Duodenal mucosa (tissue), 2 donors: ENCODE results near the gene KANK3.
"Not testable (repeated sequence)": the region's sequence is repeated elsewhere in the genome, so short reads cannot be mapped to it uniquely, and the experiment has no call there.

Experiments used
- H3K27ac ChIP-seq: one replicate; pipeline ENCODE4 v1.7.0; 2013; ENCODE audit warnings: low read depth, low read length
- H3K27me3 ChIP-seq, 2 donors: one replicate each; pipeline ENCODE4 v1.7.0; 2013; ENCODE audit warnings: low read length in 2 of 2, control low read depth in 1 of 2; ENCODE audit not compliant: insufficient read depth in 2 of 2, control insufficient read depth in 1 of 2
- H3K36me3 ChIP-seq, 2 donors: one replicate each; pipeline ENCODE4 v1.7.0; 2013; ENCODE audit warnings: low read length in 2 of 2, control low read depth in 1 of 2; ENCODE audit not compliant: insufficient read depth in 2 of 2, control insufficient read depth in 1 of 2
- H3K4me1 ChIP-seq, 2 donors: one replicate each; pipeline ENCODE4 v1.7.0; 2013; ENCODE audit warnings: low read length in 2 of 2, control low read depth in 1 of 2; ENCODE audit not compliant: insufficient read depth in 2 of 2, control insufficient read depth in 1 of 2
- H3K4me3 ChIP-seq, 2 donors: one replicate each; pipeline ENCODE4 v1.7.0; 2013; ENCODE audit warnings: low read length in 2 of 2, low read depth in 1 of 2
- H3K9ac ChIP-seq, 2 donors: one replicate each; pipeline ENCODE4 v1.7.0; 2013; ENCODE audit warnings: low read length in 2 of 2, low read depth in 1 of 2
- H3K9me3 ChIP-seq, 2 donors: one replicate each; pipeline ENCODE4 v1.7.0; 2013; ENCODE audit warnings: low read length in 2 of 2, control low read depth in 1 of 2; ENCODE audit not compliant: control insufficient read depth in 1 of 2

Gene KANK3

DNA sequence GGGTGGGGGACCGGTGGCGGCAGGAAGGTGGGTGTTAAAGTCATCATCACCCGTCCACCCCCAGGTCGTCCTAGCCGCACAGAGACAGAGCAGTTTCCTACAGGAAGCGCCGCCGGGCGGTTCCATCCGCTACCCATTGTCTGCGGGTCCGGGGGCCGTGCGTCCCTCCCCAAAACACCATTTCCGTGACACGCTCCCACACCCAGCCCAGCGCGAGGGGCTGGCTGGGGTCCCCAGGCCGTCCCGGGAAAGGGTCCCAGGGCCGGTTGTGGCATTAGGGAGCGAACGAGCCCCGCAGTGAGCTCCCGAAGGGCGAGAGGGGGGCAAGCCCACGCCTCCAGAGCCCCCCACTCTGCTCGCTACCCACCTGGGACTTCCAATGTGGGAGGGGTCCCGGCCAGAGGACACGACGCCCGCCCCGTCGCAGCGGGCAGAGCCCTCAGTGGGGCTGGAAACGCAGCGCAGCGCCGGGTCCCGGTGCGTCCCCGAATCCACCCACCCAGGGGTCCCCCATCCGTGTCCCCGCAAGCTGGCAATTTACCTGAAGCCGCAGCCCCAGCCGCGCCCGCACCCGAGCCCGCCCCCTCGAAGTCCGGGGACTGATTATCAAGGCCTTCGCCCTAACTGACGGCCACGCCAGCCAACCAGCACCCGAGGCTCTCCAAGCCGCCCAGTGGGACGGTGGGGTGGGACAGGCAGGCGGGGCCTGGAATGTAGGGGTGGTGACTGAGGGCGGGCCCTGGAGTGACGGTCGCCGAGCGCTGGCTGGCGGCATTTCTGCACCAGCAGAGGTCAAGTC is at the start of gene KANK3:
Gene KANK3, minus strand, starts transcription at position 579 of the 799 bp plus-strand sequence. CDS start 5,434 bp downstream, outside the sequence.
- no peaks in the 10 kb centered on the region for H3K36me3 ChIP-seq
- peaks cover 9 to 21% of the 10 kb centered on the region in 2 donors for H3K27me3 ChIP-seq
- peak within 1 kb of the TSS; percentile 46 for H3K27ac ChIP-seq
- H3K9ac ChIP-seq: peak within 1 kb of the TSS; percentile 37 to 43
- peak within 1 kb of the TSS; percentile 52 to 64 for H3K4me3 ChIP-seq
- no peaks in the 10 kb centered on the region for H3K9me3 ChIP-seq
- H3K4me1 ChIP-seq: peaks cover 0 to 9% of the 10 kb centered on the region in 2 donors

DNA sequence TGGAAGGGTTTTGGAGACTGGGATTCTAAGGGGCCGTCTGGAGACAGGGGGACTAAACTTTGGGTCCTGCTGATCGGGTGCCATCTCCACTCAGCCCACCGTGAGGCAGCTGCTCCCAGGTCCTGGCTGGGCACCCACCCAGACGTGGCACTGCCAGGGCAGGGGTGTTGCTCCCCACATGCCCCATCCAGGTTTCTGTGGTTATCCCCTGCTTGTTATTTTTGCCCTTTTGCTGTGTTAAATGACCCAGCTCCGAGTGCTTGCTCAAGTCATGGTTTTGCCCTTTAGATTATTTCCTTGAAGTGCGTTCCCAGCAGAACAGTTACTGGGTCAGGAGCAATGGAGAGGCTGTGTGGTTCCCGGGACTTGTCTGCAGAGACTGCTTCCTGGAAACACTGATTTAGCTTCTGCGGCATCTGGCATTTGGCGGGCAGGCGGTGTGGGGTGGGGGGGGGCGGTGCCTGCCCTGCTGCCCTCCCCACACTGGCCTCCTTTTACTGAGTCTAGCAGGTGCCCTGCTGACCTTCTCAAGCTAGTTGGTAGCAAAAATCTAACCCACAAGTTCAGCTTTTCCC is 49.0 kb upstream of the KANK3 start:
- Histone ChIP-seq H3K27ac (peak overlapping the region; percentile 63), H3K27me3 (no peaks in the 10 kb centered on the region), H3K4me1 (peaks cover 25 to 26% of the 10 kb centered on the region in 2 donors), H3K4me3 (peak overlapping the region; percentile 34 to 58), H3K9me3 (no peaks in the 10 kb centered on the region), H3K9ac (peak overlapping the region; percentile 51 to 88), H3K36me3 (peaks cover 0 to 4% of the 10 kb centered on the region in 2 donors)

DNA sequence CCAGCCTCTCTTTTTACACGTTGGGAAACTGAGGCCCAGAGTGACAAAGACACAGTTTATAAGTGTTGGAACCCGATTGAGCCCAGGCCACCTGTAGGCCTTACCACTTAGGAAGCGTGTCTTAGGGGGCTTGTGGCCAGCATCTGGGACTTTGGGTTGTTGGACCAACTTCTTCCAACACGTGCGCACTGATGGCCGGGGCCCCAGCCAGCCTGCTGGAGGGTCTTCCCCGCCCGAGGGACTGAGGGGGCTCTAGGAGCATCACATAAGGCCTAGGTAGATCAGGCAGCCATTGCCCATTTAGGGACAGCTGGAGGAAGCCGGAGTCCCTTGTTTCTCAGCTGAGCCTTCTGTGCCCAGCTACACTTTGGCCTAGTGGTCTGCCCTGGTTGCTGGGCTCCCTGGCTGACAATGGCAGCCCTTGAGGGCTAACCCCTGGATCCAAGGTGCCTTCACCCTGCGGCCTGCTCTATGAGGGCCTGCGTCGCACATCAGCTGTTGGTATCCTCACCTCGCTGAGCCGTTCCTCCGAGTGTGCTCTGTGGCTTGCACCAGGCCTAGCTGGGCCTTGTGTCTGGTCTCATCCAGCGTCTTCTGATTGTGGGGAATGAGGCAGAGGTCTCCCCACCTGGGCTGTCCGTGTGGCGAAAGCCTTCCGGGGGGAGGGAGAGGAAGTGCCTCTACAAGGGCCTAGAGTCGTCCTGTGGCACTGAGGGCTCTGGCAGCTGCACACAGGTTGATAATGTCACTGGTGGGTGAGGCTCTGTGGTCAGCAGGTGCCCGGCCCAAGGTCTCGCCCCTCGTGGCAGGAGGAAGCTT is 48.3 kb upstream of the KANK3 start:
- peak overlapping the region; percentile 63 for H3K27ac ChIP-seq
- H3K36me3 ChIP-seq: peaks cover 0 to 4% of the 10 kb centered on the region in 2 donors
- H3K9ac ChIP-seq: peak overlapping the region; percentile 51 to 88
- H3K27me3 ChIP-seq: no peaks in the 10 kb centered on the region
- peak overlapping the region; percentile 34 to 58 for H3K4me3 ChIP-seq
- H3K9me3 ChIP-seq: no peaks in the 10 kb centered on the region
- H3K4me1 ChIP-seq: peaks cover 22 to 23% of the 10 kb centered on the region in 2 donors

DNA sequence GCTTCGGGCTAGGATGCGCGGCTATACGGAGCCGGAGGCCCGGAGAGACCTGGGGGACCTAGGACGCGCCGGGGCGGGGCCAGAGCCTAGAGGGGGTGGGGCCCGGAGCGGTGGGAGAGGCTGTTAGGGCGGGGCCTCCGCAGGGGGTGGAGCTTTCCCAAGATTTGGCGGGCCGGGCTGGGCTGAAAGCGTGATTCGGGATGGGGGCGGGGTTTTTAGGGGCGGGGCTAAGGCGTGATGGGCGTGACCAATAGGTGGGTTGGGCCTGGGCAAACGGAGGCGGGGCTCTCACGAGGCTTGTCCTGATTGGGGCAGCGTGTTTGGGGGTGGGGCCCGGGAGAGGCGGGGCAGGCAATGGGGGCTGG is 47.5 kb upstream of the KANK3 start:
- H3K4me1 ChIP-seq: peaks cover 22 to 23% of the 10 kb centered on the region in 2 donors
- peak overlapping the region; percentile 88 to 94 for H3K9ac ChIP-seq
- H3K4me3 ChIP-seq: peak overlapping the region; percentile 74 to 81
- peaks cover 0 to 2% of the 10 kb centered on the region in 2 donors for H3K36me3 ChIP-seq
- peak overlapping the region; percentile 100 for H3K27ac ChIP-seq
- no peaks in the 10 kb centered on the region for H3K9me3 ChIP-seq
- H3K27me3 ChIP-seq: no peaks in the 10 kb centered on the region

DNA sequence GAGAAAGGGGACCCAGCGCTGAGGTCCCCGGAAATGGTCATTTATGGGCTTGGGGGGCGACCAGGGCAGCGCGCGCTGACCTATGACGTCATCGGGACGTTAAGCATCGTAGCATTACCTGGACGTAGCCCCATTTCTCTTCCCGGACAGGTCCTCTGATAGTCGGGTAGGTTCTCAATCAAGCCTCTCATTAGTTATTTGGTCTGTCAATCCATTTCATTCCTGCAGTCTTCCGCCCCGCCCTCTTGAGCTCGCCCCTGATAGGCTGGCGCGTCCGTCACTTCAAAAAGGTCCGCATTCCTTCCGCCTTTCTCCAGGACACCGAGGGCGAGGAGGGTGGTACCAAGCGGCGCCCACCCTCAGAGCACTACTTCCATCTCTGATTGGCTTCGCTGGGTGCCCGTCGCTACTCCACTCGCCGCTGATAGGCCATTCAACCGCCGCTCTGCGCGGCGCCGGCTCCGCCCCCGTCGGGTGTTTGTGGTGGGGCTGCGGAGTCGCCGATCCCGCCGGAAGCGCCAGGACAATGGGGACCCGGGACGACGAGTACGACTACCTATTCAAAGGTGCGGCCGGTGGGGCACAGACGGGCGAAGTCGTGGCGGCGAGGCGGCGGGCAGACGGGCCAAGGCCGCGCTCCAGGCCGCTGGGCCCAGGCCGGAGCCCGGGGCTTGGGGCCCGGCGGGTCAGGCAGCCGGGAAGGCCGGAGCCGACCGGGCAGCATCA is 47.0 kb upstream of the KANK3 start, which contains the start of gene RAB11B:
Gene RAB11B, plus strand, starts transcription at position 470 of the 726 bp plus-strand sequence. Its CDS starts 57 bp downstream, at position 527.
- H3K27me3 ChIP-seq: no peaks in the 10 kb centered on the region
- H3K27ac ChIP-seq: peak within 1 kb of the TSS; percentile 100
- H3K36me3 ChIP-seq: no peaks in the 10 kb centered on the region
- H3K4me1 ChIP-seq: peaks cover 22 to 23% of the 10 kb centered on the region in 2 donors
- no peaks in the 10 kb centered on the region for H3K9me3 ChIP-seq
- H3K9ac ChIP-seq: peak within 1 kb of the TSS; percentile 88 to 94
- H3K4me3 ChIP-seq: peak within 1 kb of the TSS; percentile 77 to 81

DNA sequence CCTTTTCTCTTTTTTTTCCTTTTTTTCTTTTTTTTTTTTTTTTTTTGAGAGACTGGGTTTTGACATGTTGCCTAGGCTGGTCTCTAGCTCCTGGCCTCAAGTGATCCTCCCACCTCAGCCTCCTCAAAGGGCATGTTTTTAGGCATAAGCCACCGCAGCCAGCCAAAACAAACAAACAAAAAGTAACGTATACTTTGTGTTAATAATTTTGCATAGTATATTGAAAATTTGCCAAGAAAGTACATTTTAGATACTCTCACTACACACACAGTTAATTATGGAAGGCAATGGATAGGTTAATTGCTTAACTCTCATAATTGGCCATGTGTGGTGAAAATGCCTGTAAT is 45.5 kb upstream of the KANK3 start:
- peaks cover 16 to 22% of the 10 kb centered on the region in 2 donors for H3K4me1 ChIP-seq
- no peak overlapping the region for H3K4me3 ChIP-seq
- H3K27ac ChIP-seq: no peak overlapping the region
- no peak overlapping the region for H3K9ac ChIP-seq
- no peaks in the 10 kb centered on the region for H3K36me3 ChIP-seq
- no peaks in the 10 kb centered on the region for H3K9me3 ChIP-seq
- H3K27me3 ChIP-seq: no peaks in the 10 kb centered on the region

DNA sequence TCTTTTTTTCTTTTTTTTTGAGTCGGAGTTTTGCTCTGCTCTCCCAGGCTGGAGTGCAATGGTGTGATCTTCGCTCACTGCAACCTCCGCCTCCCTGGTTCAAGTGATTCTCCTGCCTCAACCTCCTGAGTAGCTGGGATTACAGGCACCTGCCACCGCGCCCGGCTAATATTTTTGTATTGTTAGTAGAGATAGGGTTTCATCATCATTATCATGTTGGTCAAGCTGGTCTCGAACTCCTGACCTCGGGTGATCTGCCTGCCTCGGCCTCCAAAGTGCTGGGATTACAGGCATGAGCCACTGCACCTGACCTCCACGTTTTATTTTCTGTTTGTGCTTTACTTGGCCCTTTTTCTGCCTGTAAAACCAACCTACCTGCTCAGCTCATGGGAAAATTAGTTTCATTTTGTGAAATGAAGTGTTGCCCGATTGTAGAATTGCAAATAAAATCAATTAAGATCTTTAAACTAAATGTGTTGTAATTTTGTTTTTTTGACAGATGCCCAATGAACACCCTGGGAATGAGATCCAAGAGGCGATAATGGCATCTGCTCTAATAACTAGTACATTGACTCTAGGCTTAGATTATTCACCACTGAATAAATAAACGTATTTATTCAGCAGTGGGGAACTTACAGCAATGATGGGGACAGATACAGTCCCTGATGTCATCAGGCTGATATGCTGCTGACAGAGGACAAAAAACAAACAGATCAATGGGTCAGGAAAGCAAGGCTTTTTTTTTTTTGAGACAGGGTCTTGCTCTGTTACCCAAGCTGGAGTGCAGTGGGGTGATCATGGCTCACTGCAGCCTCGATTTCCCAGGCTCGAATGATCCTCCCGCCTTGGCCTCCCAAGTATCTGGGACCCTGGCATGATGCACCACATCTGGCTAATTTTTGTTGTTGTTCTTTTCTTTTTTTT is 44.9 kb upstream of the KANK3 start:
- no peak overlapping the region for H3K27ac ChIP-seq
- H3K9me3 ChIP-seq: no peaks in the 10 kb centered on the region
- H3K9ac ChIP-seq: no peak overlapping the region
- no peak overlapping the region for H3K4me3 ChIP-seq
- H3K27me3 ChIP-seq: no peaks in the 10 kb centered on the region
- H3K36me3 ChIP-seq: no peaks in the 10 kb centered on the region
- H3K4me1 ChIP-seq: peaks cover 16 to 18% of the 10 kb centered on the region in 2 donors

DNA sequence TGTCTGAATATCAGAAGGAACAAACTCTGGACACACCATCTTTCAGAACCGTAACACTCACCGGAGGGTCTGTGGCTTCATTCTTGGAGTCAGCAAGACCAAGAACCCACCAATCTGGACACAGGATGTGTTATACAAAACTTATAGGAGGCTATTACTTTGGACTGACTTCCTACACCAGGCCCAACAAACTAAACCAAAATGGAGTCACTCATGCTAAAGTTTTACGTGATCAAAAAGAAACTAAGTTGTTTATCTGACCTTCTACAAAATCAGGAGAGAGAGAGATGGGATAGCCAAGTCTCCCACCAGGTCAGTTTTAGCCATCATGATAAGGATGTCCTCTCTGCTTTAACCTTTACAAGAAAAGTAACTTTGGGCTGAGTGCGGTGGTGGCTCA is 43.9 kb upstream of the KANK3 start:
- H3K27ac ChIP-seq: no peak overlapping the region
- no peaks in the 10 kb centered on the region for H3K27me3 ChIP-seq
- no peak overlapping the region for H3K4me3 ChIP-seq
- H3K9ac ChIP-seq: no peak overlapping the region
- no peaks in the 10 kb centered on the region for H3K9me3 ChIP-seq
- peaks cover 12% of the 10 kb centered on the region in 2 donors for H3K4me1 ChIP-seq
- no peaks in the 10 kb centered on the region for H3K36me3 ChIP-seq

DNA sequence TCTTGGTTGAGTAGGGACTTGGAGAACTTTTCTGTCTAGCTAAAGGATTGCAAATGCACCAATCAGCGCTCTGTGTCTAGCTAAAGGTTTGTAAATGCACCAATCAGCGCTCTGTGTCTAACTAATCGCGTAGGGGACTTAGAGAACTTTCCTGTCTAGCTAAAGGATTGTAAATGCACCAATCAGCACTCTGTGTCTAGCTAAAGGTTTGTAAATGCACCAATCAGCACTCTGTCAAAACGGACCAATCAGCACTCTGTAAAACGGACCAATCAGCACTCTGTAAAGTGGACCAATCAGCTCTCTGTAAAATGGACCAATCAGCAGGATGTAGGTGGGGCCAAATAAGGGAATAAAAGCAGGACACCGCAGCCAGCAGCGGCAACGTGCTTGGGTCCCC is 43.4 kb upstream of the KANK3 start:
- H3K36me3 ChIP-seq, H3K9me3 ChIP-seq, H3K9ac ChIP-seq, H3K4me3 ChIP-seq, H3K27ac ChIP-seq, H3K4me1 ChIP-seq, H3K27me3 ChIP-seq: not testable (repeated sequence)
